ENCODE data around the gene KCNB1.

Gene KCNB1

GRCh38 chr20:49375170-49375569, 107.3 kb downstream of the KCNB1 start:
- in situ Hi-C loops (cut with MboI; ENCODE audit: low pct_unique_long_range_greater_than_20kb, low sequenced_read_pairs, unreplicated experiment), result no loop called here
- DNase-seq (ENCODE audit: low spot score), result no peak
- TF ChIP-seq CTCF (IDR thresholded peaks at IDR 0.05; ENCODE audit: extremely low read depth, insufficient read depth, missing control alignments), result no peak

- TF ChIP-seq CTCF (IDR thresholded peaks at IDR 0.05; ENCODE audit: extremely low read depth, insufficient read depth, missing control alignments), result no peak
- in situ Hi-C loops (cut with MboI; ENCODE audit: low pct_unique_long_range_greater_than_20kb, low sequenced_read_pairs, unreplicated experiment), result no loop called here
- DNase-seq (ENCODE audit: low spot score), result no peak
Measured at GRCh38 chr20:49372095-49372734, 110.3 kb downstream of the KCNB1 start.

GRCh38 chr20:49368596-49368995, 113.9 kb downstream of the KCNB1 start:
- no peak for DNase-seq (ENCODE audit: low spot score)
- in situ Hi-C loops (cut with MboI; ENCODE audit: low pct_unique_long_range_greater_than_20kb, low sequenced_read_pairs, unreplicated experiment), result no loop called here
- no peak for TF ChIP-seq CTCF (IDR thresholded peaks at IDR 0.05; ENCODE audit: extremely low read depth, insufficient read depth, missing control alignments)

- in situ Hi-C loops (cut with MboI; ENCODE audit: low pct_unique_long_range_greater_than_20kb, low sequenced_read_pairs, unreplicated experiment), result no loop called here
- DNase-seq (ENCODE audit: low spot score), result no peak
- no peak for TF ChIP-seq CTCF (IDR thresholded peaks at IDR 0.05; ENCODE audit: extremely low read depth, insufficient read depth, missing control alignments)
Measured at GRCh38 chr20:49367113-49367512, 115.4 kb downstream of the KCNB1 start.

DNA sequence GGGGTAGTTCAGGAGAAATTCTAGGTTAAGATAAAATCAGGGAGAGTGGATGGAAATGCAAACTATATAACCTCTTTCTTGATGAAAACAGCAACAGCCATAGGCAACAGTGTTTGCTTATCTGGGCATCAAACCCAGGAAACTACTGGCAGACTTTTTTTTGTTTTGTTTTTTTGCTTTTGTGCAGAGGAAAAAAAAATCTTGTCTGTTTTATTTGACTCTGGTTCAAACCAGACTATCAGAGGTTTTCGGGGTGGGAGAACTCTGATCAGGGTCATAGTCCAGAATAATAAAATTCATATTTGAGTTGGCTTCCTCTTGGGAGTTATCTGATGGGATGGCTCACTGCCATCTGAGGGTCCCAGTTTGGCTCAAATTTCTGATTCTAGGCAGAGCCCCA, 115.8 kb downstream of the KCNB1 start:
- TF ChIP-seq CTCF (IDR thresholded peaks at IDR 0.05; ENCODE audit: extremely low read depth, insufficient read depth, missing control alignments), result no peak
- in situ Hi-C loops (cut with MboI; ENCODE audit: low pct_unique_long_range_greater_than_20kb, low sequenced_read_pairs, unreplicated experiment), result no loop called here

GRCh38 chr20:49361862-49362660, 120.4 kb downstream of the KCNB1 start:
- no peak for DNase-seq (ENCODE audit: low spot score)
- no peak for TF ChIP-seq CTCF (IDR thresholded peaks at IDR 0.05; ENCODE audit: extremely low read depth, insufficient read depth, missing control alignments)
- in situ Hi-C loops (cut with MboI; ENCODE audit: low pct_unique_long_range_greater_than_20kb, low sequenced_read_pairs, unreplicated experiment), result no loop called here

More for the DNA sequence above, 115.8 kb downstream of the KCNB1 start:
- no peak for DNase-seq (ENCODE audit: low spot score)
